Left ventricle myocardium inferior (tissue), 1 donor: ENCODE results near the gene ADGRG4. TPM values are rescaled to one million over a fixed set of nuclear protein-coding genes. Genes with fewer than 3 reads are reported as not detected.

Experiments
- DNase-seq: peaks from one replicate; pipeline ENCODE4 v3.0.0-alpha.2; 2020
- H3K27ac ChIP-seq: fragments of 200-600 bp; replicated peaks from 2 replicates; pipeline ENCODE4 v1.8.0; 2021
- H3K27me3 ChIP-seq: fragments of 200-600 bp; 2 replicates; pipeline ENCODE4 v1.8.0; 2021; ENCODE audit warnings: low read depth
- H3K36me3 ChIP-seq: fragments of 200-600 bp; 2 replicates; pipeline ENCODE4 v1.8.0; 2021
- H3K4me1 ChIP-seq: fragments of 200-600 bp; 2 replicates; pipeline ENCODE4 v1.8.0; 2021
- H3K4me3 ChIP-seq: fragments of 200-600 bp; 2 replicates; pipeline ENCODE4 v1.8.0; 2021; ENCODE audit warnings: mild to moderate bottlenecking, moderate library complexity
- H3K9me3 ChIP-seq: fragments of 200-600 bp; replicated peaks from 2 replicates; pipeline ENCODE4 v1.8.0; 2021
- intact Hi-C: fragments of 100-400 bp; cut with micrococcal nuclease; formaldehyde crosslinking; loops from one replicate; pipeline ENCODE4 v1.11.0; 2022
- total RNA-seq: library from RNA; stranded (reverse); fragmentation: NEBNext Ultra II Directional; extraction: Animal tissue kit (Norgen Biotek cat#: 25700); gene quantifications from one replicate; pipeline ENCODE4 v1.2.1, GENCODE V29; 2021
- TF ChIP-seq, protein P1 (sequence below): fragments of 200-600 bp; IDR thresholded peaks from 2 replicates; pipeline ENCODE4 v1.8.0; 2021; ENCODE audit warnings: antibody characterized with exemption, mild to moderate bottlenecking, borderline replicate concordance
- donor health status: DM: no; HTN: yes; CAD: no; lungs with severe emphysema.

Gene ADGRG4
- total RNA-seq, 1 donor from 2014 or later = not detected

DNA sequence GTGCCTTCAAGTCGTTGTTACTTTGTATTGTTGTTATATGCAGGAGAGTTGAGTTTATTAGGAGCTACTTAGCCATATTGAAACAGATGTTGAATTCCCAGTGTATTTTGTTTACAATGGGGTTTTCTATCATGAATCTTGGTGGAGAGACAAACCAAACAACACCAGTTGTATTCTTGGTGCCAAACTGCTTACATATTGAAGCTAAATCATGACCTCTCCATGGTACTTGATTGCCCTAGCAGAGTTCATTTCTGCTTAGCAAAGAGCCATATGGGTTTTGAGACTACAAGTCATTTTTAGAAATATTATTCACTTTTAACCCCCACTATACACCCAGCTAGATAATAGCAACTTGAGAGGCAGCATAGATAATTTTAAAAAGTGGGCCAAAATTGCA lies 85.4 kb downstream of the ADGRG4 start:
- H3K27ac ChIP-seq = no peak overlapping the region
- H3K4me1 ChIP-seq = no peaks in the 10 kb centered on the region
- no peak overlapping the region for H3K4me3 ChIP-seq
- no peaks in the 10 kb centered on the region for H3K27me3 ChIP-seq
- no peak for DNase-seq
- H3K36me3 ChIP-seq = no peaks in the 10 kb centered on the region
- intact Hi-C loops = no loop called here
- no peaks in the 10 kb centered on the region for H3K9me3 ChIP-seq
- TF ChIP-seq, protein P1, sequence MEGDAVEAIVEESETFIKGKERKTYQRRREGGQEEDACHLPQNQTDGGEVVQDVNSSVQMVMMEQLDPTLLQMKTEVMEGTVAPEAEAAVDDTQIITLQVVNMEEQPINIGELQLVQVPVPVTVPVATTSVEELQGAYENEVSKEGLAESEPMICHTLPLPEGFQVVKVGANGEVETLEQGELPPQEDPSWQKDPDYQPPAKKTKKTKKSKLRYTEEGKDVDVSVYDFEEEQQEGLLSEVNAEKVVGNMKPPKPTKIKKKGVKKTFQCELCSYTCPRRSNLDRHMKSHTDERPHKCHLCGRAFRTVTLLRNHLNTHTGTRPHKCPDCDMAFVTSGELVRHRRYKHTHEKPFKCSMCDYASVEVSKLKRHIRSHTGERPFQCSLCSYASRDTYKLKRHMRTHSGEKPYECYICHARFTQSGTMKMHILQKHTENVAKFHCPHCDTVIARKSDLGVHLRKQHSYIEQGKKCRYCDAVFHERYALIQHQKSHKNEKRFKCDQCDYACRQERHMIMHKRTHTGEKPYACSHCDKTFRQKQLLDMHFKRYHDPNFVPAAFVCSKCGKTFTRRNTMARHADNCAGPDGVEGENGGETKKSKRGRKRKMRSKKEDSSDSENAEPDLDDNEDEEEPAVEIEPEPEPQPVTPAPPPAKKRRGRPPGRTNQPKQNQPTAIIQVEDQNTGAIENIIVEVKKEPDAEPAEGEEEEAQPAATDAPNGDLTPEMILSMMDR = no peak

DNA sequence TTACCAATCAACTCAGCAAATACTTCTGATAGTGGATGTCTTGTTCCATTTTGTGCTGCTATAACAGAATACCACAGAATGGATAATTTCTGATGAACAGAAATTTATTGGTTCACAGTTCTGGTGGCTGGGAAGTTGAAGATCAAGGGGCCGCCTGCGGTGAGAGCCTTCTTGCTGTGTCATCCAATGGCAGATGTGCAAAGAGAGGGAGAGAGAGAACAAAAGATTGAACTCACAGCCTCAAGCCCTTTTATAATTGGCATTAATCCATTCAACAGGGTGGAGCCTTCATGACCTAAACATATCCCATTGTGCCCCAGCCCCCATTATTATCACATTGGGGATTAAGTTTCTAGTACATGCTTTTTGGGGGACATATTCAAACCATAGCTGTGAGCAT lies 86.1 kb downstream of the ADGRG4 start:
- no peaks in the 10 kb centered on the region for H3K9me3 ChIP-seq
- intact Hi-C loops = no loop called here
- TF ChIP-seq, protein P1 = no peak

DNA sequence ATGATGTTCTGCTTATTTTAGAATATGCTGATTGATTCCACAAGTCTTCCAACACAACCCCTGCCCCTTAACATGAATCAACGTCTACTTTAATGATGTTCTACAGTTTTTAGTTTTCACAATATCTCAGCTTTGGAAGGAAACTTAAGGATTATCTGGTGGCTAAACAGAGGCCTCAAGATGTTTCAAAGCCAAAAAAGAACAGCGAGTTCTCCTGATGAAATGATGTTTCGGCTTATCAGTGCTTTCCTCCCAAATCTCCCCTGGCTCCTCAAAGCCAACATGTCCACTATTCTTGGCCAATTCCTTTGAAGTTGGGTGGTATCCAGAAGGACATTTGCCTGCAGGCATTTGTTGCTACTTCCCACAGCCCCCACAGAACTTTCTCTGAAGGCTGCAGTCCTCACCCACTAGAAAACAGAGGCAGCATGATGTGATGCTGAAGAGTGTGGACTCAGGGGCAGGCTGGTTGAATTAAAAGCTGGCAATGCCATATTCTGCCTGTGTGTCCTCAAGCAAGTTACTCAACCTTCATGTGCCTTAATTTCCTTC lies 87.3 kb downstream of the ADGRG4 start:
- Histone ChIP-seq H3K27ac (no peak overlapping the region), H3K27me3 (no peaks in the 10 kb centered on the region), H3K9me3 (no peaks in the 10 kb centered on the region), H3K4me1 (no peaks in the 10 kb centered on the region), H3K4me3 (no peak overlapping the region), H3K36me3 (no peaks in the 10 kb centered on the region)
- intact Hi-C loops = no loop called here
- TF ChIP-seq, protein P1 = no peak
- DNase-seq = no peak

More for the DNA sequence above, 86.1 kb downstream of the ADGRG4 start:
- Histone ChIP-seq H3K4me3 (no peak overlapping the region), H3K36me3 (no peaks in the 10 kb centered on the region), H3K27ac (no peak overlapping the region), H3K27me3 (no peaks in the 10 kb centered on the region), H3K4me1 (no peaks in the 10 kb centered on the region)
- DNase-seq = no peak

DNA sequence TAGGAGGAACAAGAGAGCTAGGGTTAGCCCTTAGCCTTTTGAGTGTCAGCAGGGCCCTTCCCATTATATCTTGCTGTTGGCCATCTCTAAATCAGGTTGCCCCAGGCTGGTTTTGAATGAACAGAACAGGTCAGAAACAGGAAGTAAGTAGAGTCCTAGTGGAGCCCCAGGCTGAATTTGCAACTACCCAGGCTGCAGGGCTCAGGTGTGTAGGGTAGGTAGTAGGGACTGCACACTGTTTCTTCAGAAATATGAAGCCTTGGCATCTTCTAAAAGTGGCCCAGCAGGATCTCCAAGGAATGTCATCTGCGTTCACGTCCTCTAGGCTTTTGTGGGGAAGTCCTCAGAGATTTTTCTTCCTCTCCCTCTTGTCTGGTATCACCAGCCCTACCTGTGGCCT lies 90.2 kb downstream of the ADGRG4 start:
- intact Hi-C loops = no loop called here
- Histone ChIP-seq H3K4me3 (no peak overlapping the region), H3K4me1 (no peaks in the 10 kb centered on the region), H3K36me3 (no peaks in the 10 kb centered on the region), H3K27me3 (no peaks in the 10 kb centered on the region), H3K9me3 (no peaks in the 10 kb centered on the region), H3K27ac (no peak overlapping the region)
- DNase-seq = no peak
- TF ChIP-seq, protein P1 = no peak

DNA sequence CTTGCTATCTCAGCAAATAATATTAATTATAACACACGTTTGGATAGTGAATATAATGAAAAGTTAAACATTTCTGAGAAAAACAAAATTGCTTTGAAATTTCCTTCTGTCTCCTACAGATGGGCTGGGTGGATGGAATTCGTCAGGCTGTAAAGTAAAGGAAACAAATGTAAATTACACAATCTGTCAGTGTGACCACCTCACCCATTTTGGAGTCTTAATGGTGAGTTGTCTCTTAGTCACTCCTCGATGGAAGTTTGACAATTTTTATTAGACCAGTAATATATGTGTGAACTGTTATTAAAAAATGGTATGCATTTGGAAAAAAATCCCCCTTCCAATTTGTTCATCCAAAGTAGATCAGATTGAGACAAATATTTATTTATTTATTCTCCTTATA lies 94.5 kb downstream of the ADGRG4 start:
- H3K9me3 ChIP-seq = no peaks in the 10 kb centered on the region
- H3K4me1 ChIP-seq = no peaks in the 10 kb centered on the region
- DNase-seq = no peak
- TF ChIP-seq, protein P1 = no peak
- no peaks in the 10 kb centered on the region for H3K36me3 ChIP-seq
- H3K27ac ChIP-seq = no peak overlapping the region
- H3K4me3 ChIP-seq = no peak overlapping the region
- no peaks in the 10 kb centered on the region for H3K27me3 ChIP-seq
- intact Hi-C loops = no loop called here

DNA sequence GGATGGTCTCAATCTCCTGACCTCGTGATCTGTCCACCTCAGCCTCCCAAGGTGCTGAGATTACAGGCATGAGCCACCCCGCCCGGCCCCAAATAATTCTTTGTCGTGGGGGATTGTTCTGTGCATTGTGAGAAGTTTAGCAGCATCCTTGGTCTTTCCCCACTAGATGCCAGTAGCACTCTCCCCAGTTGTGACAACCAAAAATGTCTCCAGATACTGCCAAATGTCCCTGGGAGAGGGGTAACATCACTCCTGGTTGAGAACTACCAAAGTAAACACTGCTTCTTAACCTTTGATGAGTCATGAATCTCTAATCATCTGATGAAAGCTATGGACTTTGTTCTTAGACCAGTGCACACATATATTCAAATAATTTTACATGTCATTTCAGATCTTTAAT lies 96.2 kb downstream of the ADGRG4 start:
- Histone ChIP-seq H3K4me1 (no peaks in the 10 kb centered on the region), H3K27ac (no peak overlapping the region), H3K9me3 (no peaks in the 10 kb centered on the region), H3K4me3 (no peak overlapping the region), H3K27me3 (no peaks in the 10 kb centered on the region), H3K36me3 (no peaks in the 10 kb centered on the region)
- DNase-seq = no peak
- TF ChIP-seq, protein P1 = no peak
- intact Hi-C loops = no loop called here
